Endothelial cell of umbilical vein (primary cell): ENCODE measurements around the gene IGF2R. TPM values are rescaled to one million over a fixed set of nuclear protein-coding genes. Genes with fewer than 3 reads are reported as not detected.

Experiments used
- BruUV-seq: library from RNA; stranded (reverse); fragments of 400-500 nt; replicated peaks from 2 replicates; lab custom pipeline; 2021; lab: Mats Ljungman, UMichigan
- CTCF ChIA-PET: fragments of 300-600, 350-600 bp; sonication (Branson Sonifier 250); formaldehyde crosslinking; loops from one replicate; lab custom pipeline; 2021; ENCODE audit warnings: antibody characterized with exemption, inconsistent platforms; lab: Charles Lee
- POLR2A ChIA-PET: fragments of 300-600, 350-600 bp; sonication (Branson Sonifier 250); formaldehyde crosslinking; loops from one replicate; lab custom pipeline; 2021; ENCODE audit warnings: antibody characterized with exemption, inconsistent platforms; lab: Charles Lee
- DNase-seq: peaks from one replicate; pipeline ENCODE4 v3.0.0-alpha.2; 2011; ENCODE audit warnings: low read depth, low spot score
- FAIRE-seq: peaks from 2 replicates; lab custom pipeline; 2011; peaks lifted over from hg19 to GRCh38; lab: Jason Lieb, UNC
- H2AFZ ChIP-seq: 2 replicates; pipeline ENCODE4 v1.6.0; 2012; ENCODE audit warnings: low read depth, low read length, control low read depth, inconsistent platforms
- H3K27ac ChIP-seq: 2 replicates; pipeline ENCODE4 v1.5.1; 2011; ENCODE audit warnings: low read depth, mild to moderate bottlenecking, control low read depth, low read length, moderate library complexity; ENCODE audit not compliant: insufficient read depth
- H3K27me3 ChIP-seq, 2 experiments: 2 replicates each; pipeline versions ENCODE4 v1.6.0 to v1.6.1; 2011; ENCODE audit warnings: low read length in 2 of 2, mixed read lengths in 1 of 2; ENCODE audit not compliant: control insufficient read depth in 2 of 2, insufficient read depth in 2 of 2
- H3K36me3 ChIP-seq, 2 experiments: 2 replicates in 1 of 2; 3 replicates in 1 of 2; pipeline ENCODE4 v1.5.1; 2011; ENCODE audit warnings: low read length in 2 of 2, mild to moderate bottlenecking in 1 of 2, moderate library complexity in 1 of 2; ENCODE audit not compliant: control insufficient read depth in 2 of 2, insufficient read depth in 2 of 2; ENCODE audit errors: extremely low read depth in 1 of 2
- H3K4me1 ChIP-seq: 3 replicates; pipeline ENCODE4 v1.5.1; 2011; ENCODE audit warnings: mild to moderate bottlenecking, low read length; ENCODE audit not compliant: control insufficient read depth, insufficient read depth; ENCODE audit errors: extremely low read depth
- H3K4me2 ChIP-seq: 2 replicates; pipeline ENCODE4 v1.6.1; 2011; ENCODE audit warnings: low read length, control low read depth, mixed read lengths; ENCODE audit not compliant: insufficient read depth
- H3K4me3 ChIP-seq, 3 experiments: fragments of 200-600 bp in 1 of 3; sonication (generic), shearing (Covaris generic) in 1 of 3; replicated peaks in 1 of 3; 2 replicates each; pipeline ENCODE4 v1.5.1; 2011 to 2016; ENCODE audit warnings: control low read depth in 3 of 3, low read length in 3 of 3, mild to moderate bottlenecking in 2 of 3, inconsistent platforms in 1 of 3, low read depth in 1 of 3, moderate library complexity in 1 of 3; ENCODE audit not compliant: insufficient read depth in 1 of 3
- H3K79me2 ChIP-seq: 2 replicates; pipeline ENCODE4 v1.6.0; 2012; ENCODE audit warnings: low read length, inconsistent platforms; ENCODE audit not compliant: control insufficient read depth, insufficient read depth
- H3K9ac ChIP-seq: replicated peaks from 2 replicates; pipeline ENCODE3; 2011; ENCODE audit warnings: low read length, control low read depth; ENCODE audit not compliant: insufficient read depth; ENCODE audit errors: extremely low read depth
- H3K9me1 ChIP-seq: replicated peaks from 3 replicates; pipeline ENCODE4 v1.6.0; 2011; ENCODE audit warnings: mild to moderate bottlenecking, low read length; ENCODE audit not compliant: control insufficient read depth, insufficient read depth; ENCODE audit errors: extremely low read depth
- H3K9me3 ChIP-seq: replicated peaks from 2 replicates; pipeline ENCODE4 v1.5.1; 2012; ENCODE audit warnings: low read length, inconsistent platforms; ENCODE audit not compliant: control insufficient read depth, insufficient read depth
- H4K20me1 ChIP-seq: replicated peaks from 2 replicates; pipeline ENCODE3; 2011; ENCODE audit warnings: mild to moderate bottlenecking, low read length; ENCODE audit not compliant: control insufficient read depth, insufficient read depth; ENCODE audit errors: extremely low read depth
- CTCF ChIP-seq, 2 donors: IDR thresholded peaks; 1 replicate in 1 of 2; 2 replicates in 1 of 2; pipeline ENCODE4 v1.5.1; 2011; ENCODE audit warnings: low read length in 2 of 2, mild to moderate bottlenecking in 2 of 2, moderate library complexity in 2 of 2, control low read depth in 1 of 2, inconsistent platforms in 1 of 2, low read depth in 1 of 2; ENCODE audit not compliant: insufficient read depth in 1 of 2; ENCODE audit errors: extremely low read depth in 1 of 2
- EZH2 ChIP-seq: IDR thresholded peaks from 2 replicates; pipeline ENCODE4 v1.6.1; 2012; ENCODE audit warnings: borderline replicate concordance, low read depth, mild to moderate bottlenecking, moderate library complexity, low read length, inconsistent platforms; ENCODE audit not compliant: severe bottlenecking
- FOS ChIP-seq: IDR thresholded peaks from 2 replicates; pipeline ENCODE4 v1.6.1; 2011; ENCODE audit warnings: mild to moderate bottlenecking, low read length, moderate library complexity, borderline replicate concordance; ENCODE audit not compliant: insufficient read depth
- GATA2 ChIP-seq: IDR thresholded peaks from 2 replicates; pipeline ENCODE4 v1.7.0; 2011; ENCODE audit warnings: low read depth, mild to moderate bottlenecking, moderate library complexity, mixed read lengths, low read length; ENCODE audit not compliant: insufficient read length, insufficient read depth
- JUN ChIP-seq: IDR thresholded peaks from 2 replicates; pipeline ENCODE4 v1.6.1; 2011; ENCODE audit warnings: borderline replicate concordance, low read depth; ENCODE audit not compliant: insufficient read length, insufficient read depth
- MAX ChIP-seq: IDR thresholded peaks from 2 replicates; pipeline ENCODE4 v1.6.1; 2011; ENCODE audit not compliant: insufficient read depth, insufficient read length
- MYC ChIP-seq: IDR thresholded peaks from one replicate; pipeline ENCODE4 v1.6.1; 2011; ENCODE audit warnings: mild to moderate bottlenecking, low read depth, low read length
- POLR2A ChIP-seq: IDR thresholded peaks from 2 replicates; pipeline ENCODE4 v1.6.1; 2012; ENCODE audit warnings: low read depth, mild to moderate bottlenecking, control low read depth, low read length
- POLR2AphosphoS5 ChIP-seq: IDR thresholded peaks from 2 replicates; pipeline ENCODE4 v1.6.1; 2012; ENCODE audit warnings: low read depth, mild to moderate bottlenecking, control low read depth, low read length, moderate library complexity; ENCODE audit not compliant: insufficient read depth
- dilution Hi-C: fragments of 300-500 bp; cut with MboI; formaldehyde crosslinking; loops from one replicate; pipeline ENCODE4 v1.15.0; 2019; ENCODE audit warnings: low sequenced_read_pairs; ENCODE audit not compliant: extremely low pct_ligation_motif_present
- intact Hi-C: fragments of 100-400 bp; cut with micrococcal nuclease; formaldehyde crosslinking; loops from one replicate; pipeline ENCODE4 v1.10.0; 2022
- polyA plus RNA-seq, 4 experiments: library from polyadenylated mRNA; depleted of rRNA in 3 of 4; stranded (reverse) in 3 of 4; unstranded in 1 of 4; fragments of >200 nt; gene quantifications; 2 replicates each; pipeline versions ENCODE4 v1.2.1 to v1.2.3, GENCODE V29; 2011 to 2012; ENCODE audit warnings: missing spikeins in 1 of 4
- total RNA-seq: library from RNA; stranded (reverse); gene quantifications from 2 replicates; pipeline ENCODE4 v1.2.3, GENCODE V29; 2021

Gene IGF2R
- total and polyA plus RNA-seq, 2 donors (not counting 3 experiments of a cell fraction or from before 2014, with no cell fraction given): 16.3 to 60.2 TPM

- no peak for FAIRE-seq
- DNase-seq: no peak
- H3K36me3 ChIP-seq: no peaks in the 10 kb centered on the region
- H4K20me1 ChIP-seq: peaks cover 6% of the 10 kb centered on the region
- peaks cover 8% of the 10 kb centered on the region for H3K79me2 ChIP-seq
- H3K27me3 ChIP-seq: no peaks in the 10 kb centered on the region
- intact Hi-C loops: no loop called here
- H3K9ac ChIP-seq: no peak overlapping the region
- no TSS peak for BruUV-seq
- dilution Hi-C loops: no loop called here
- TF ChIP-seq FOS (no peak), POLR2AphosphoS5 (no peak), POLR2A (no peak), CTCF (IDR thresholded peaks at IDR 0.05; ENCODE audit: extremely low read depth in 1 of 2, insufficient read depth in 1 of 2, low read depth in 1 of 2, low read length in 2 of 2) (no peak), EZH2 (no peak), JUN (no peak), GATA2 (no peak), MAX (no peak), MYC (no peak)
- H3K27ac ChIP-seq: no peak overlapping the region
- no peaks in the 10 kb centered on the region for H3K9me1 ChIP-seq
- H3K9me3 ChIP-seq: no peaks in the 10 kb centered on the region
- ChIA-PET CTCF (interaction anchor here (1.4 kb wide), 1 partner anchor 10 kb away, joined by 4 read pairs; no protein-coding TSS in a partner anchor), POLR2A (no interaction called here)
- no peak overlapping the region for H3K4me2 ChIP-seq
- peaks cover 8% of the 10 kb centered on the region for H3K4me1 ChIP-seq
- no peak overlapping the region for H2AFZ ChIP-seq
- H3K4me3 ChIP-seq: no peak overlapping the region
Observed at GRCh38 chr6:159973406-159973805, 4.5 kb downstream of the IGF2R start.
